ENCODE measurements around the gene LRRC3.

The LRRC3 gene

GRCh38 chr21:44443891-44444285, 11.4 kb upstream of the LRRC3 start:
- TF ChIP-seq CTCF (IDR thresholded peaks at IDR 0.05), result no peak
- no peaks in the 10 kb centered on the region for H3K9me3 Mint-ChIP-seq
- H3K27ac Mint-ChIP-seq, result no peak overlapping the region
- H3K4me3 Mint-ChIP-seq, result no peak overlapping the region
- H3K27me3 Mint-ChIP-seq (ENCODE audit: low read depth, poor library complexity), result peaks cover 10% of the 10 kb centered on the region
- no peaks in the 10 kb centered on the region for H3K36me3 Mint-ChIP-seq (ENCODE audit: low read depth)
- H3K4me1 Mint-ChIP-seq, result peaks cover 13% of the 10 kb centered on the region
- peak; percentile 4 for DNase-seq

- H3K27me3 Mint-ChIP-seq (ENCODE audit: low read depth, poor library complexity), result peaks cover 11% of the 10 kb centered on the region
- H3K9me3 Mint-ChIP-seq, result no peaks in the 10 kb centered on the region
- TF ChIP-seq CTCF (IDR thresholded peaks at IDR 0.05), result no peak
- peak; percentile 28 for DNase-seq
- H3K4me3 Mint-ChIP-seq, result no peak overlapping the region
- no peak overlapping the region for H3K27ac Mint-ChIP-seq
- H3K36me3 Mint-ChIP-seq (ENCODE audit: low read depth), result no peaks in the 10 kb centered on the region
- H3K4me1 Mint-ChIP-seq, result peaks cover 18% of the 10 kb centered on the region
Measured at GRCh38 chr21:44444286-44444931, 10.9 kb upstream of the LRRC3 start.

GRCh38 chr21:44445145-44445812, 10.0 kb upstream of the LRRC3 start:
- TF ChIP-seq CTCF (IDR thresholded peaks at IDR 0.05), result no peak
- Mint-ChIP-seq H3K4me3 (no peak overlapping the region), H3K36me3 (ENCODE audit: low read depth) (no peaks in the 10 kb centered on the region), H3K4me1 (peaks cover 18% of the 10 kb centered on the region), H3K27me3 (ENCODE audit: low read depth, poor library complexity) (peaks cover 11% of the 10 kb centered on the region), H3K27ac (no peak overlapping the region), H3K9me3 (no peaks in the 10 kb centered on the region)
- DNase-seq, result no peak

GRCh38 chr21:44448651-44449131, 6.6 kb upstream of the LRRC3 start:
- Mint-ChIP-seq H3K36me3 (ENCODE audit: low read depth) (no peaks in the 10 kb centered on the region), H3K4me1 (peaks cover 16% of the 10 kb centered on the region), H3K27ac (no peak overlapping the region), H3K9me3 (peaks cover 22% of the 10 kb centered on the region), H3K27me3 (ENCODE audit: low read depth, poor library complexity) (peaks cover 39% of the 10 kb centered on the region), H3K4me3 (no peak overlapping the region)
- peak; percentile 25 for DNase-seq
- TF ChIP-seq CTCF (IDR thresholded peaks at IDR 0.05), result no peak

- TF ChIP-seq CTCF (IDR thresholded peaks at IDR 0.05), result no peak
- Mint-ChIP-seq H3K27me3 (ENCODE audit: low read depth, poor library complexity) (peaks cover 48% of the 10 kb centered on the region), H3K27ac (no peak overlapping the region), H3K4me1 (peaks cover 16% of the 10 kb centered on the region), H3K36me3 (ENCODE audit: low read depth) (no peaks in the 10 kb centered on the region), H3K9me3 (peaks cover 33% of the 10 kb centered on the region), H3K4me3 (no peak overlapping the region)
- peak; percentile 6 for DNase-seq
Measured at GRCh38 chr21:44449473-44450363, 5.6 kb upstream of the LRRC3 start.
